Nephron progenitor cell (in vitro differentiated cells): ENCODE data around the gene SLC38A11.

Source experiments
- DNase-seq: peaks from one replicate; pipeline ENCODE4 v3.0.0; 2021
- H3K27ac Mint-ChIP-seq: 2 replicates; pipeline ENCODE4 v1.8.0; 2021; ENCODE audit warnings: mild to moderate bottlenecking, moderate library complexity, mixed read lengths
- H3K27me3 Mint-ChIP-seq: 2 replicates; pipeline ENCODE4 v1.8.0; 2021; ENCODE audit warnings: mild to moderate bottlenecking, low read depth, mixed read lengths; ENCODE audit not compliant: poor library complexity
- H3K36me3 Mint-ChIP-seq: 2 replicates; pipeline ENCODE4 v1.8.0; 2021; ENCODE audit warnings: low read depth, mixed read lengths
- H3K4me1 Mint-ChIP-seq: 2 replicates; pipeline ENCODE4 v1.8.0; 2021; ENCODE audit warnings: mixed read lengths
- H3K4me3 Mint-ChIP-seq: 2 replicates; pipeline ENCODE4 v1.8.0; 2021; ENCODE audit warnings: mild to moderate bottlenecking, moderate library complexity, mixed read lengths
- H3K9me3 Mint-ChIP-seq: 2 replicates; pipeline ENCODE4 v1.8.0; 2021; ENCODE audit warnings: mild to moderate bottlenecking, moderate library complexity, mixed read lengths
- CTCF ChIP-seq: fragments of 200-600 bp; sonication (generic); IDR thresholded peaks from 2 replicates; pipeline ENCODE4 v1.5.0; 2021; ENCODE audit warnings: antibody characterized with exemption

Gene SLC38A11

GRCh38 chr2:164846276-164846675 is 109.0 kb downstream of the SLC38A11 start:
- Mint-ChIP-seq H3K4me3 (no peak overlapping the region), H3K9me3 (no peaks in the 10 kb centered on the region)
- TF ChIP-seq CTCF = no peak

More at GRCh38 chr2:164846276-164846675, 109.0 kb downstream of the SLC38A11 start:
- no peak overlapping the region for H3K27ac Mint-ChIP-seq
- H3K4me1 Mint-ChIP-seq = no peaks in the 10 kb centered on the region
- peaks cover 11% of the 10 kb centered on the region for H3K27me3 Mint-ChIP-seq
- H3K36me3 Mint-ChIP-seq = no peaks in the 10 kb centered on the region
- DNase-seq = no peak
